Left ventricle myocardium inferior (tissue), 1 donor: Measurements from ENCODE around the gene LLPH. TPM values are rescaled to one million over a fixed set of nuclear protein-coding genes. Genes with fewer than 3 reads are reported as not detected.

ENCODE experiments used
- DNase-seq: peaks from one replicate; pipeline ENCODE4 v3.0.0-alpha.2; 2020
- H3K27ac ChIP-seq: fragments of 200-600 bp; replicated peaks from 2 replicates; pipeline ENCODE4 v1.8.0; 2021
- H3K27me3 ChIP-seq: fragments of 200-600 bp; 2 replicates; pipeline ENCODE4 v1.8.0; 2021; ENCODE audit warnings: low read depth
- H3K36me3 ChIP-seq: fragments of 200-600 bp; 2 replicates; pipeline ENCODE4 v1.8.0; 2021
- H3K4me1 ChIP-seq: fragments of 200-600 bp; 2 replicates; pipeline ENCODE4 v1.8.0; 2021
- H3K4me3 ChIP-seq: fragments of 200-600 bp; 2 replicates; pipeline ENCODE4 v1.8.0; 2021; ENCODE audit warnings: mild to moderate bottlenecking, moderate library complexity
- H3K9me3 ChIP-seq: fragments of 200-600 bp; replicated peaks from 2 replicates; pipeline ENCODE4 v1.8.0; 2021
- intact Hi-C: fragments of 100-400 bp; cut with micrococcal nuclease; formaldehyde crosslinking; loops from one replicate; pipeline ENCODE4 v1.11.0; 2022
- total RNA-seq: library from RNA; stranded (reverse); fragmentation: NEBNext Ultra II Directional; extraction: Animal tissue kit (Norgen Biotek cat#: 25700); gene quantifications from one replicate; pipeline ENCODE4 v1.2.1, GENCODE V29; 2021
- TF ChIP-seq, protein P1 (sequence below): fragments of 200-600 bp; IDR thresholded peaks from 2 replicates; pipeline ENCODE4 v1.8.0; 2021; ENCODE audit warnings: antibody characterized with exemption, mild to moderate bottlenecking, borderline replicate concordance
- donor health status: DM: no; HTN: yes; CAD: no; lungs with severe emphysema.

LLPH gene
- total RNA-seq, 1 donor from 2014 or later = 22.1 TPM

- H3K4me3 ChIP-seq = no peak overlapping the region
- intact Hi-C loops = no loop called here
- H3K4me1 ChIP-seq = no peaks in the 10 kb centered on the region
- no peak overlapping the region for H3K27ac ChIP-seq
- H3K27me3 ChIP-seq = no peaks in the 10 kb centered on the region
- H3K9me3 ChIP-seq = no peaks in the 10 kb centered on the region
- DNase-seq = no peak
- no peaks in the 10 kb centered on the region for H3K36me3 ChIP-seq
- TF ChIP-seq, protein P1, sequence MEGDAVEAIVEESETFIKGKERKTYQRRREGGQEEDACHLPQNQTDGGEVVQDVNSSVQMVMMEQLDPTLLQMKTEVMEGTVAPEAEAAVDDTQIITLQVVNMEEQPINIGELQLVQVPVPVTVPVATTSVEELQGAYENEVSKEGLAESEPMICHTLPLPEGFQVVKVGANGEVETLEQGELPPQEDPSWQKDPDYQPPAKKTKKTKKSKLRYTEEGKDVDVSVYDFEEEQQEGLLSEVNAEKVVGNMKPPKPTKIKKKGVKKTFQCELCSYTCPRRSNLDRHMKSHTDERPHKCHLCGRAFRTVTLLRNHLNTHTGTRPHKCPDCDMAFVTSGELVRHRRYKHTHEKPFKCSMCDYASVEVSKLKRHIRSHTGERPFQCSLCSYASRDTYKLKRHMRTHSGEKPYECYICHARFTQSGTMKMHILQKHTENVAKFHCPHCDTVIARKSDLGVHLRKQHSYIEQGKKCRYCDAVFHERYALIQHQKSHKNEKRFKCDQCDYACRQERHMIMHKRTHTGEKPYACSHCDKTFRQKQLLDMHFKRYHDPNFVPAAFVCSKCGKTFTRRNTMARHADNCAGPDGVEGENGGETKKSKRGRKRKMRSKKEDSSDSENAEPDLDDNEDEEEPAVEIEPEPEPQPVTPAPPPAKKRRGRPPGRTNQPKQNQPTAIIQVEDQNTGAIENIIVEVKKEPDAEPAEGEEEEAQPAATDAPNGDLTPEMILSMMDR = no peak
Measured at GRCh38 chr12:66070378-66071120, 60.0 kb downstream of the LLPH start.

DNA sequence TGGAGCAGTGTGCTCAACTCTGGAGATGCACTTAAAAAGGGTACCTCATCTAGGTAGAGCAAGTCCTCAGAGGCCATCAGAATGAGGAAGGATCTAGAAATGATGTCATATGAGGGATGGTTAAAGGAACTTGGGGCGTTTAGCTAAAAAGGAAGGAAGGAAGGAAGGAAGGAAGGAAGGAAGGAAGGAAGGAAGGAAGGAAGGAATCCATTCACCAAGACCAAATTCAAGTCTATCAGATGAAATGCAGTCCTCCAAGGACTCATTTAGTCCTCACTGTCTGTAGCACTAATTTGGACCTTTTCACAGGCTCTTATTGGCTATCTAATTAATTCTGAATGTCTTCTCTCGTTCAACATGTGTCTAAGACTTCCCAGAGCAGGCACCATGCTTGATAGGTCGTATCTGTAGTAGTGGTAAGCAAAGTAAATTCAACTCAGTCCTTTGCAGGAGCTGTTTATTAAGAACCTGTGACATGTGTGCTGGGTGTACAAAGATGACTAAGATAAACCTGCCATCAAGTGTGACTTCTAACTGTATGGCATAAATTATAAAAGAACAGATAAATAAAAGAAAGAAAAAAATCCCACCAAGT, 63.5 kb downstream of the LLPH start:
- Histone ChIP-seq H3K27me3 (peaks cover 8% of the 10 kb centered on the region), H3K9me3 (no peaks in the 10 kb centered on the region), H3K36me3 (no peaks in the 10 kb centered on the region), H3K4me1 (no peaks in the 10 kb centered on the region), H3K4me3 (no peak overlapping the region), H3K27ac (no peak overlapping the region)
- DNase-seq = no peak
- intact Hi-C loops = no loop called here
- TF ChIP-seq, protein P1 = no peak

Other genes with a start within 250 kb of the LLPH start
- 74.5 TPM for gene TMBIM4, start 39.2 kb upstream of the LLPH start, total RNA-seq
- gene IRAK3, start 58.5 kb upstream of the LLPH start, total RNA-seq = 4.8 TPM
- gene HELB, start 171.7 kb upstream of the LLPH start, total RNA-seq = 1.3 TPM